GM18868 (cell line): ENCODE measurements around the gene UBE2L6.

ENCODE experiments used
- ATAC-seq: cut with Tn5 transposase; IDR thresholded peaks from one replicate; pipeline ENCODE4 v1.9.1; 2021; ENCODE audit warnings: mild to moderate bottlenecking, moderate library complexity; ENCODE audit not compliant: unreplicated experiment

Gene UBE2L6

DNA sequence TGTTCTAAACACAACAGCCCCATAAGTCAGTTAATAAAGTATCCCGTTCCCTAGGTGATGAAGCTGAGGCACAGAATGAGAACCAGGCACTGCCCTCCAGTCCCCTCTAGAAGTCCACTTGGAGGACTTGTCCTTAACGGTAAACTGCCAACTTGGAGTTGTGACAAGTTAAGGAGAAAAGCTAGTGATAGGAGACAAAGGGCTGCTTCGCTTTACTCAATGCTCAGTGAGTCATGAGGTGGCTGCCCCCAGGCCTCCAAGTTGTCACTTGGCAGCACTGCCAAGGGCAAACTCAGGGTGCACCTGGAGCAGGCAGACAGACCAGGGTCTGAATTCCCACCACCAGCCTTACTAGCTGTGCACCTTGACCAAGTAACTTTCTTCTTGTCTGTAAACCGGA lies 65.5 kb downstream of the UBE2L6 start:
- ATAC-seq: no peak
